OCI-LY7 (cell line): ENCODE measurements around the gene NFATC1. TPM values are rescaled to one million over a fixed set of nuclear protein-coding genes. Genes with fewer than 3 reads are reported as not detected.

Experiments
- BruUV-seq: library from RNA; stranded (reverse); fragments of 400-500 nt; replicated peaks from 2 replicates; lab custom pipeline; 2021; lab: Mats Ljungman, UMichigan
- CTCF ChIA-PET: fragments of 300-600 bp; sonication (Branson Sonifier 250); formaldehyde crosslinking; loops from one replicate; lab custom pipeline; 2022; ENCODE audit warnings: antibody characterized with exemption; ENCODE audit not compliant: unreplicated experiment; lab: Charles Lee
- POLR2A ChIA-PET: fragments of 300-600 bp; sonication (Branson Sonifier 250); formaldehyde crosslinking; loops from one replicate; lab custom pipeline; 2022; ENCODE audit warnings: antibody characterized with exemption; lab: Charles Lee
- DNase-seq: peaks from one replicate; pipeline ENCODE4 v3.0.0-alpha.2; 2015; ENCODE audit warnings: low spot score
- H2AFZ ChIP-seq: fragments of 200-600 bp; sonication (generic), shearing (Covaris generic); 2 replicates; pipeline ENCODE4 v1.6.1; 2014; ENCODE audit warnings: mild to moderate bottlenecking, antibody characterized with exemption, low read length, moderate library complexity
- H3K27ac ChIP-seq: fragments of 200-600 bp; sonication (generic); 2 replicates; pipeline ENCODE4 v1.5.1; 2014; ENCODE audit warnings: mixed run types, low read depth, mild to moderate bottlenecking, moderate library complexity, low read length, inconsistent platforms; ENCODE audit not compliant: poor library complexity, severe bottlenecking
- H3K36me3 ChIP-seq: fragments of 200-600 bp; sonication (generic); 2 replicates; pipeline ENCODE4 v1.6.1; 2014; ENCODE audit warnings: mild to moderate bottlenecking, antibody characterized with exemption, low read length, moderate library complexity, mixed read lengths; ENCODE audit not compliant: insufficient read depth
- H3K4me1 ChIP-seq: fragments of 200-600 bp; sonication (generic); 2 replicates; pipeline ENCODE4 v1.5.1; 2014; ENCODE audit warnings: mild to moderate bottlenecking, low read length; ENCODE audit not compliant: insufficient read depth, poor library complexity, severe bottlenecking
- H3K4me2 ChIP-seq: fragments of 200-600 bp; sonication (generic); 2 replicates; pipeline ENCODE4 v1.6.1; 2014; ENCODE audit warnings: mild to moderate bottlenecking, low read length
- H3K4me3 ChIP-seq: fragments of 200-600 bp; sonication (generic); 2 replicates; pipeline ENCODE4 v1.5.1; 2014; ENCODE audit warnings: mild to moderate bottlenecking, low read depth, low read length; ENCODE audit not compliant: poor library complexity, severe bottlenecking
- H3K79me2 ChIP-seq: fragments of 200-600 bp; sonication (generic); 2 replicates; pipeline ENCODE4 v1.6.1; 2016; ENCODE audit warnings: low read depth, mild to moderate bottlenecking, low read length, moderate library complexity, mixed read lengths; ENCODE audit not compliant: insufficient read depth
- H3K9me2 ChIP-seq: fragments of 200-600 bp; sonication (generic); 2 replicates; pipeline ENCODE4 v1.6.1; 2016; ENCODE audit warnings: mild to moderate bottlenecking, low read length, mixed read lengths; ENCODE audit not compliant: insufficient read depth
- H3K9me3 ChIP-seq: fragments of 200-600 bp; sonication (generic); 2 replicates; pipeline ENCODE4 v1.6.1; 2014; ENCODE audit warnings: mild to moderate bottlenecking, mixed run types, low read length, mixed read lengths
- H4K20me1 ChIP-seq: fragments of 200-600 bp; sonication (generic); 2 replicates; pipeline ENCODE4 v1.6.1; 2014; ENCODE audit warnings: mild to moderate bottlenecking, antibody characterized with exemption, low read length, moderate library complexity, mixed read lengths; ENCODE audit not compliant: insufficient read depth
- CTCF ChIP-seq: fragments of 200-600 bp; sonication (generic); conservative IDR thresholded peaks from 2 replicates; pipeline ENCODE4 v1.5.1; 2014; ENCODE audit warnings: mild to moderate bottlenecking, antibody characterized with exemption, low read length, moderate library complexity, mixed read lengths
- EZH2phosphoT487 ChIP-seq: fragments of 200-600 bp; sonication (generic); IDR thresholded peaks from 2 replicates; pipeline ENCODE4 v1.6.1; 2018; ENCODE audit warnings: low read depth, borderline replicate concordance, mild to moderate bottlenecking, mixed run types, antibody characterized with exemption, low read length, moderate library complexity, mixed read lengths
- intact Hi-C: fragments of 100-400 bp; cut with micrococcal nuclease; formaldehyde crosslinking; loops from one replicate; pipeline ENCODE4 v1.10.0; 2022; ENCODE audit not compliant: unreplicated experiment
- total RNA-seq, 2 experiments: library from RNA; depleted of rRNA in 1 of 2; stranded (reverse); fragments of >200 nt in 1 of 2; shearing (Covaris generic) in 1 of 2; gene quantifications; 2 replicates each; pipeline ENCODE4 v1.2.3, GENCODE V29; 2014 to 2022

The NFATC1 gene
- total RNA-seq, 2 experiments from 2014 or later = 23.6 to 50.4 TPM

DNA sequence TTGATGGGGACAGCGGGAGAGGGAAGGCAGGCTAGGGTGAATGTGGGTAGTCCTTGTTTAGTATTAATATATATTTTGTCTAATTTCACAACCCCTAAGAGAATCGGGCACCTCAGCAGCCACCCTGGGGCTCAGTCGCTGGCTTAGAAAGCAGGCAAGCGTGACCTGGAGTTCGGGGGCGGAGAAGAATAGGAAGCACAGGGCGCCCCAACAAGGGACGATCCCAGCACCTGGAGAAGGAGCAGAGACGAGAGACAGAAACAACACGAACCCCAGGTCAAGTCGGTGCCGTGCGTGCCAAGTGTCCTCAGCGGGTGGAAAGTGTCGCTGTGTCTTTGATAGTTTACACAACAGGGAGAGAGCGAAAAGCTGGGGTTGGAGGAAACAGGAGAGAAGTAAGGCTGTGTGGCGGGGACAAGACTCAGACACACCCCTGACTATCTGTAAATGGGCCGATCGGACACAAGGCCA, 95.4 kb downstream of the NFATC1 start:
- intact Hi-C loops = no loop called here
- Histone ChIP-seq H3K9me2 (no peaks in the 10 kb centered on the region), H3K4me2 (no peak overlapping the region), H3K79me2 (no peaks in the 10 kb centered on the region), H3K36me3 (peaks cover 12% of the 10 kb centered on the region), H3K27ac (no peak overlapping the region), H2AFZ (no peak overlapping the region), H3K4me3 (no peak overlapping the region), H4K20me1 (no peaks in the 10 kb centered on the region), H3K9me3 (no peaks in the 10 kb centered on the region), H3K4me1 (no peaks in the 10 kb centered on the region)
- POLR2A ChIA-PET = no interaction called here
- CTCF ChIA-PET = no interaction called here
- no peak for DNase-seq
- BruUV-seq = no TSS peak
- TF ChIP-seq EZH2phosphoT487 = no peak
- TF ChIP-seq CTCF = no peak

GRCh38 chr18:79493211-79493800, 97.6 kb downstream of the NFATC1 start:
- BruUV-seq = no TSS peak
- DNase-seq = no peak
- Histone ChIP-seq H3K4me3 (no peak overlapping the region), H3K36me3 (peaks cover 29% of the 10 kb centered on the region), H3K9me2 (no peaks in the 10 kb centered on the region), H4K20me1 (no peaks in the 10 kb centered on the region), H3K9me3 (peaks cover under 1% of the 10 kb centered on the region; the same call in 1 of the 2 replicates), H3K4me2 (no peak overlapping the region), H3K79me2 (no peaks in the 10 kb centered on the region), H2AFZ (no peak overlapping the region), H3K27ac (no peak overlapping the region), H3K4me1 (no peaks in the 10 kb centered on the region)
- ChIA-PET CTCF (interaction anchor here (0.7 kb wide), 1 partner anchor 600 kb away, joined by 3 read pairs; no protein-coding TSS in a partner anchor), POLR2A (interaction anchor here (0.7 kb wide), 2 partner anchors 81 to 95 kb away, joined by 4 to 7 read pairs; no protein-coding TSS in a partner anchor)
- intact Hi-C loops = no loop called here
- TF ChIP-seq EZH2phosphoT487 (no peak), CTCF (no peak)

DNA sequence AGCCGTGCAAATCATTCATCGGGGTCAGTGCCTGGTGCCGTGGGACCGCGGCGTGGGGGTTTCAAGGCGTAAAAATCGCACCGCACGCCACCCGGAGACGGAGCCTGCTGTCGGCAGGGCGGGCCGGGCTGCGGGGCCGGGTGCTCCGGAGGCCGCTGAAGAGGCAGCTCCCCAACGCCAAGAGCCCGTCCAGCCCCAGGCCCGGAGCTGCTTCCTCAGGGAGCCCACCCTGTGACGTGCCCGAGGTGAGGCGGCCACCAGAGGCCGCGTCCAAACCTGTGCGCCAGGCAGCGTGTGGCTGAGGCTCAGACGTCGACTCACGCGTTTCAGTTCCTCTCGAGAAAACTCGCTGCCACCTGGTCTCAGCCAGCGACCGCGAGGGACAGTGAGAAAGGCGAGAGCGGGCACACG, 98.1 kb downstream of the NFATC1 start:
- Histone ChIP-seq H4K20me1 (no peaks in the 10 kb centered on the region), H3K79me2 (no peaks in the 10 kb centered on the region), H3K4me2 (no peak overlapping the region), H3K4me1 (no peaks in the 10 kb centered on the region), H3K9me3 (peaks cover 6% of the 10 kb centered on the region; the same call in 1 of the 2 replicates), H3K4me3 (no peak overlapping the region), H3K27ac (no peak overlapping the region), H3K36me3 (peaks cover 34% of the 10 kb centered on the region), H2AFZ (no peak overlapping the region), H3K9me2 (no peaks in the 10 kb centered on the region)
- POLR2A ChIA-PET = no interaction called here
- CTCF ChIA-PET = no interaction called here
- no TSS peak for BruUV-seq
- no peak for TF ChIP-seq CTCF
- no peak for TF ChIP-seq EZH2phosphoT487
- no peak for DNase-seq
- intact Hi-C loops = no loop called here
